HepG2 (cell line): ENCODE data around the gene ORC2. TPM values are rescaled to one million over a fixed set of nuclear protein-coding genes. Genes with fewer than 3 reads are reported as not detected.
A peak's percentile ranks its signal among the peaks of the same experiment; 100 is the strongest.

ENCODE experiments used
- ATAC-seq: fragments of 200-7000 bp; cut with Tn5 transposase; 3 replicates; pipeline ENCODE4 v1.9.1; 2020; ENCODE audit warnings: mild to moderate bottlenecking, moderate library complexity
- BruUV-seq: library from RNA; stranded (reverse); fragments of 400-500 nt; replicated peaks from 2 replicates; lab custom pipeline; 2021; lab: Mats Ljungman, UMichigan
- CTCF ChIA-PET: fragments of 300-600 bp; formaldehyde crosslinking; extraction: SDS; loops from one replicate; lab custom pipeline; 2021; ENCODE audit warnings: low total read pairs, inconsistent platforms, low intra/inter-chr PET ratio; lab: Yijun Ruan, JAX
- POLR2A ChIA-PET: fragments of 350-600 bp; sonication (Branson Sonifier 250); formaldehyde crosslinking; loops from one replicate; lab custom pipeline; 2020; ENCODE audit warnings: antibody characterized with exemption, inconsistent platforms; lab: Yijun Ruan, JAX
- DNase-seq: peaks from one replicate; pipeline ENCODE4 v3.0.0-alpha.2; 2015; ENCODE audit warnings: low spot score
- FAIRE-seq: peaks from 3 replicates; lab custom pipeline; 2011; peaks lifted over from hg19 to GRCh38; lab: Jason Lieb, UNC
- H2AFZ ChIP-seq: one replicate; pipeline ENCODE4 v1.6.1; 2011; ENCODE audit warnings: low read length, inconsistent platforms
- H3K27ac ChIP-seq: fragments of 300-600 bp; 3 replicates; pipeline ENCODE4 v1.8.0; 2011; ENCODE audit warnings: mixed run types, mild to moderate bottlenecking, mixed read lengths, low read length, inconsistent platforms; ENCODE audit not compliant: insufficient read depth; ENCODE audit errors: extremely low read length
- H3K27me3 ChIP-seq, 2 experiments: fragments of 200-600 bp in 1 of 2; 2 replicates in 1 of 2; 3 replicates in 1 of 2; pipeline versions ENCODE4 v1.6.0 to v1.8.0; 2011; ENCODE audit warnings: low read length in 2 of 2, mild to moderate bottlenecking in 2 of 2, moderate library complexity in 2 of 2, inconsistent platforms in 1 of 2; ENCODE audit not compliant: insufficient read depth in 2 of 2, control insufficient read depth in 1 of 2
- H3K36me3 ChIP-seq, 2 experiments: fragments of 200-600 bp in 1 of 2; replicated peaks in 1 of 2; 2 replicates in 1 of 2; 3 replicates in 1 of 2; pipeline versions ENCODE4 v1.5.1 to v1.8.0; 2011; ENCODE audit warnings: low read length in 2 of 2, inconsistent platforms in 1 of 2; ENCODE audit not compliant: insufficient read depth in 2 of 2, control insufficient read depth in 1 of 2
- H3K4me1 ChIP-seq: 2 replicates; pipeline ENCODE4 v1.5.1; 2012; ENCODE audit warnings: low read length, inconsistent platforms; ENCODE audit not compliant: insufficient read depth
- H3K4me2 ChIP-seq: 2 replicates; pipeline ENCODE4 v1.6.0; 2011; ENCODE audit warnings: low read depth, low read length, inconsistent platforms
- H3K4me3 ChIP-seq, 3 experiments: fragments of 200-600 bp in 1 of 3; sonication (generic), shearing (Covaris generic) in 1 of 3; replicated peaks in 1 of 3; 2 replicates each; pipeline ENCODE4 v1.5.1; 2011 to 2016; ENCODE audit warnings: low read length in 3 of 3, inconsistent platforms in 2 of 3, low read depth in 2 of 3, mild to moderate bottlenecking in 2 of 3, control low read depth in 1 of 3, mixed read lengths in 1 of 3; ENCODE audit not compliant: insufficient read depth in 1 of 3
- H3K79me2 ChIP-seq: one replicate; pipeline ENCODE4 v1.6.1; 2011; ENCODE audit warnings: low read length, inconsistent platforms; ENCODE audit not compliant: insufficient read depth
- H3K9ac ChIP-seq: 2 replicates; pipeline ENCODE4 v1.6.0; 2011; ENCODE audit warnings: mild to moderate bottlenecking, low read depth, low read length, inconsistent platforms; ENCODE audit not compliant: insufficient read depth
- H3K9me3 ChIP-seq: 2 replicates; pipeline ENCODE4 v1.5.1; 2012; ENCODE audit warnings: mild to moderate bottlenecking, low read length
- H4K20me1 ChIP-seq: 2 replicates; pipeline ENCODE4 v1.6.0; 2011; ENCODE audit warnings: inconsistent platforms, mild to moderate bottlenecking, low read length, moderate library complexity; ENCODE audit not compliant: insufficient read depth
- HDAC1 ChIP-seq: sonication (generic); formaldehyde crosslinking; IDR thresholded peaks from 2 replicates; pipeline ENCODE4 v1.5.1; 2020; ENCODE audit warnings: mild to moderate bottlenecking, missing genetic modification reagents
- JUNB ChIP-seq: sonication (generic); formaldehyde crosslinking; IDR thresholded peaks from 2 replicates; pipeline ENCODE4 v1.8.0; 2022; ENCODE audit warnings: missing genetic modification reagents, mild to moderate bottlenecking, borderline replicate concordance
- NR2F1 ChIP-seq, 2 experiments: fragments of 450-650 bp in 1 of 2; formaldehyde crosslinking in 1 of 2; IDR thresholded peaks; 2 replicates each; pipeline versions ENCODE4 v1.5.0 to v1.6.1; 2016 to 2020; ENCODE audit warnings: mild to moderate bottlenecking in 1 of 2, missing compliant biosample characterization in 1 of 2, missing genetic modification reagents in 1 of 2, moderate library complexity in 1 of 2
- NR2F6 ChIP-seq, 2 experiments: IDR thresholded peaks; 2 replicates each; pipeline ENCODE4 v1.6.1; 2016; ENCODE audit warnings: antibody characterized with exemption in 1 of 2, mild to moderate bottlenecking in 1 of 2
- PAX8 ChIP-seq: sonication (generic); formaldehyde crosslinking; IDR thresholded peaks from 2 replicates; pipeline ENCODE4 v1.8.0; 2022; ENCODE audit warnings: mild to moderate bottlenecking, missing genetic modification reagents, borderline replicate concordance
- RARA ChIP-seq: IDR thresholded peaks from 2 replicates; pipeline ENCODE4 v1.6.1; 2016; ENCODE audit warnings: missing genetic modification reagents, missing compliant biosample characterization
- RXRB ChIP-seq: IDR thresholded peaks from 2 replicates; pipeline ENCODE4 v1.6.1; 2016; ENCODE audit warnings: borderline replicate concordance, missing genetic modification reagents, missing compliant biosample characterization
- SAP130 ChIP-seq: IDR thresholded peaks from 2 replicates; pipeline ENCODE4 v1.6.1; 2016; ENCODE audit warnings: low read depth
- THYN1 ChIP-seq: sonication (generic); formaldehyde crosslinking; IDR thresholded peaks from 2 replicates; pipeline ENCODE4 v1.8.1; 2023; ENCODE audit warnings: low read depth, mild to moderate bottlenecking, moderate library complexity, missing genetic modification reagents, borderline replicate concordance
- ZBTB7B ChIP-seq: sonication (generic); formaldehyde crosslinking; IDR thresholded peaks from 2 replicates; pipeline ENCODE4 v1.4.0; 2020; ENCODE audit warnings: missing genetic modification reagents
- ZNF326 ChIP-seq: sonication (generic); formaldehyde crosslinking; IDR thresholded peaks from 2 replicates; pipeline ENCODE4 v1.4.0; 2020; ENCODE audit warnings: missing genetic modification reagents, borderline replicate concordance
- ZNF33B ChIP-seq: sonication (generic); formaldehyde crosslinking; IDR thresholded peaks from 2 replicates; pipeline ENCODE4 v1.5.1; 2020; ENCODE audit warnings: mild to moderate bottlenecking, missing genetic modification reagents
- WGBS: methylation state at CpG from one replicate; pipeline ENCODE4 v1.1.6; 2017; ENCODE audit warnings: low lambda C conversion rate; 5-methylcytosine and 5-hydroxymethylcytosine counted together
- in situ Hi-C: cut with HindIII; loops from 2 replicates; pipeline ENCODE4 v1.10.0; 2017; ENCODE audit warnings: low pct_unique_long_range_greater_than_20kb; ENCODE audit not compliant: extremely low pct_ligation_motif_present
- intact Hi-C: fragments of 100-400 bp; cut with micrococcal nuclease; formaldehyde crosslinking; loops from one replicate; pipeline ENCODE4 v1.10.0; 2022; ENCODE audit not compliant: unreplicated experiment
- polyA plus RNA-seq, 8 experiments: library from polyadenylated mRNA; depleted of rRNA in 3 of 8; stranded (reverse) in 7 of 8; unstranded in 1 of 8; fragments of >200 nt; fragmentation: Illumina TruSeq in 4 of 8; extraction: Trizol in 4 of 8; gene quantifications; 2 replicates each; pipeline versions ENCODE4 v1.2.1 to v1.2.3, GENCODE V29; 2011 to 2016; ENCODE audit warnings: low read depth in 4 of 8, missing spikeins in 1 of 8, mixed read lengths in 1 of 8; ENCODE audit not compliant: insufficient read depth in 1 of 8
- total RNA-seq, 5 experiments: library from RNA; depleted of rRNA; stranded (reverse); fragments of >200 nt; fragmentation: Illumina TruSeq; extraction: Trizol; gene quantifications; 2 replicates each; pipeline ENCODE4 v1.2.3, GENCODE V29; 2016; ENCODE audit warnings: low read depth in 1 of 5
- TF ChIP-seq, protein P1 (sequence below): sonication (generic); formaldehyde crosslinking; conservative IDR thresholded peaks from 2 replicates; pipeline ENCODE4 v1.4.0; 2020; ENCODE audit warnings: mild to moderate bottlenecking, missing genetic modification reagents, moderate library complexity
- TF ChIP-seq, protein P2 (sequence below): sonication (generic); formaldehyde crosslinking; IDR thresholded peaks from 2 replicates; pipeline ENCODE4 v1.8.1; 2023; ENCODE audit warnings: missing genetic modification reagents, mild to moderate bottlenecking, borderline replicate concordance
- TF ChIP-seq, protein P3 (sequence below): sonication (generic); formaldehyde crosslinking; conservative IDR thresholded peaks from 2 replicates; pipeline ENCODE4 v1.4.0; 2020; ENCODE audit warnings: missing genetic modification reagents

ORC2 gene
- total and polyA plus RNA-seq, 2 of the 13 experiments (the other 11 are each of a cell fraction or from before 2014, with no cell fraction given): 19.3 to 73.5 TPM

DNA sequence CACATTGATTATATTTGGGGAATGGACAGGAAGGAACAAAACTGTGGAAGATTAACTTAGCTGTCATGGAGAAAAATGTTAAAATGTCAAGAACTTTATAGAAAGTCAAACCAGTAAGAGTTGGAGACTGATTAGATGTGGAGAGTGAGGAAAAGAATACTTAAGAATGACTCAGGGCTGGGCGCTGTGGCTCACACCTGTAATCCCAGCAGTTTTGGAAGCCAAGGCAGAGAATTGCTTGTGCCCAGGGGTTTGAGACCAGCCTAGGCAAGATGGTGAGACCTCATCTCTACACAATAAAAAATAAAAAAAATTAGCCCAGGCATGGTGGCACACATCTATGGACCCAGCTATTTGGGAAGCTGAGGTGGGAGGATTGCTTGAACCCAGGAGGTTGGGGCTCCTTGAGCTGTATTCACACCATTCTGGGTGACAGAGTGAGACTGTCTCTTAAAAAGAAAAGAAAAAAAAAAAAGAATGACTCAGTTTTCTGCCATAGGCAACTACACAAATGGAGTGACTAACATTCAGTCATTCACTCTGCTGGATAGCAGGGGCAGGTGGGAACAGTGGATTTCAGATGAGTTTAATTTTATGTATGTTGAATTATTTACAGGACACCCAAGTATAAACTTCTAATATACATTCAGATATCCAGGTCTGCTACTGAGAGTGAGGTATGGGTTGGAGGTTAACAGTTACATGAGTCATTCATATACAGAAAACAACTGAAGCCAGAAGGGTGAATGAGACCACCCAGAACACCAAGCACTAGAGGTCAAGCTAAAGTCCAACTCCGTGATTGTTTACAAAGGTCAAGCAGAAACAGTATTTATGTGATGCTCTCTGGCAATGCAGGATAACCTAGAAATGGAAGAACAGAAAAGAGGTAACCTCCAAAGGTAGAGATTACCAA, 33.9 kb downstream of the ORC2 start:
- ChIA-PET CTCF (no interaction called here), POLR2A (interaction anchor here (0.6 to 1.3 kb wide), 5 partner anchors 35 to 254 kb away, joined by 3 to 6 read pairs (median 3); partner anchors contain the start of genes CASP10 and NIF3L1)
- Histone ChIP-seq H3K4me3 (no peak overlapping the region), H3K9ac (no peak overlapping the region), H3K4me2 (no peak overlapping the region), H4K20me1 (no peaks in the 10 kb centered on the region; the same call in 1 of the 2 replicates), H3K36me3 (peaks cover 24 to 58% of the 10 kb centered on the region in 2 experiments), H3K9me3 (no peaks in the 10 kb centered on the region), H3K27me3 (no peaks in the 10 kb centered on the region), H3K79me2 (no peaks in the 10 kb centered on the region), H3K27ac (peak overlapping the region; percentile 5), H2AFZ (no peak overlapping the region), H3K4me1 (peaks cover 25% of the 10 kb centered on the region)
- TSS peak; percentile 9 for BruUV-seq
- 72% methylated on average over 2 of the region's 2 CpGs for WGBS
- intact Hi-C loops: no loop called here
- in situ Hi-C loops: no loop called here
- peak; percentile 76 for ATAC-seq
- FAIRE-seq: no peak
- peak; percentile 41 for DNase-seq
- TF ChIP-seq ZNF326 (no peak), SAP130 (CRISPR knock-in tag) (0 out of 2 replicates have a peak, but pooled peaks have one; percentile 15), ZBTB7B (CRISPR knock-in tag) (0 out of 2 replicates have a peak, but pooled peaks have one; percentile 40), JUNB (CRISPR knock-in tag) (no peak), RARA (CRISPR knock-in tag) (peak; percentile 57; the same call in 1 of the 2 replicates), THYN1 (CRISPR knock-in tag) (no peak), RXRB (peak; percentile 49; the same call in 1 of the 2 replicates), ZNF33B (CRISPR knock-in tag) (no peak), PAX8 (CRISPR knock-in tag) (no peak), HDAC1 (CRISPR knock-in tag) (0 out of 2 replicates have a peak, but pooled peaks have one; percentile 27), NR2F6 (IDR thresholded peaks at IDR 0.05) (peak; percentile 71), NR2F6 (CRISPR knock-in tag; IDR thresholded peaks at IDR 0.05) (no peak), NR2F1 (CRISPR knock-in tag; IDR thresholded peaks at IDR 0.05) (peak in 1 of 2 experiments; percentile 18; a peak in 1 of 4 replicates)
- TF ChIP-seq, protein P1, sequence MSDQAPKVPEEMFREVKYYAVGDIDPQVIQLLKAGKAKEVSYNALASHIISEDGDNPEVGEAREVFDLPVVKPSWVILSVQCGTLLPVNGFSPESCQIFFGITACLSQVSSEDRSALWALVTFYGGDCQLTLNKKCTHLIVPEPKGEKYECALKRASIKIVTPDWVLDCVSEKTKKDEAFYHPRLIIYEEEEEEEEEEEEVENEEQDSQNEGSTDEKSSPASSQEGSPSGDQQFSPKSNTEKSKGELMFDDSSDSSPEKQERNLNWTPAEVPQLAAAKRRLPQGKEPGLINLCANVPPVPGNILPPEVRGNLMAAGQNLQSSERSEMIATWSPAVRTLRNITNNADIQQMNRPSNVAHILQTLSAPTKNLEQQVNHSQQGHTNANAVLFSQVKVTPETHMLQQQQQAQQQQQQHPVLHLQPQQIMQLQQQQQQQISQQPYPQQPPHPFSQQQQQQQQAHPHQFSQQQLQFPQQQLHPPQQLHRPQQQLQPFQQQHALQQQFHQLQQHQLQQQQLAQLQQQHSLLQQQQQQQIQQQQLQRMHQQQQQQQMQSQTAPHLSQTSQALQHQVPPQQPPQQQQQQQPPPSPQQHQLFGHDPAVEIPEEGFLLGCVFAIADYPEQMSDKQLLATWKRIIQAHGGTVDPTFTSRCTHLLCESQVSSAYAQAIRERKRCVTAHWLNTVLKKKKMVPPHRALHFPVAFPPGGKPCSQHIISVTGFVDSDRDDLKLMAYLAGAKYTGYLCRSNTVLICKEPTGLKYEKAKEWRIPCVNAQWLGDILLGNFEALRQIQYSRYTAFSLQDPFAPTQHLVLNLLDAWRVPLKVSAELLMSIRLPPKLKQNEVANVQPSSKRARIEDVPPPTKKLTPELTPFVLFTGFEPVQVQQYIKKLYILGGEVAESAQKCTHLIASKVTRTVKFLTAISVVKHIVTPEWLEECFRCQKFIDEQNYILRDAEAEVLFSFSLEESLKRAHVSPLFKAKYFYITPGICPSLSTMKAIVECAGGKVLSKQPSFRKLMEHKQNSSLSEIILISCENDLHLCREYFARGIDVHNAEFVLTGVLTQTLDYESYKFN: peak; percentile 37
- TF ChIP-seq, protein P2, sequence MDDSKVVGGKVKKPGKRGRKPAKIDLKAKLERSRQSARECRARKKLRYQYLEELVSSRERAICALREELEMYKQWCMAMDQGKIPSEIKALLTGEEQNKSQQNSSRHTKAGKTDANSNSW (CRISPR knock-in tag): no peak
- TF ChIP-seq, protein P3, sequence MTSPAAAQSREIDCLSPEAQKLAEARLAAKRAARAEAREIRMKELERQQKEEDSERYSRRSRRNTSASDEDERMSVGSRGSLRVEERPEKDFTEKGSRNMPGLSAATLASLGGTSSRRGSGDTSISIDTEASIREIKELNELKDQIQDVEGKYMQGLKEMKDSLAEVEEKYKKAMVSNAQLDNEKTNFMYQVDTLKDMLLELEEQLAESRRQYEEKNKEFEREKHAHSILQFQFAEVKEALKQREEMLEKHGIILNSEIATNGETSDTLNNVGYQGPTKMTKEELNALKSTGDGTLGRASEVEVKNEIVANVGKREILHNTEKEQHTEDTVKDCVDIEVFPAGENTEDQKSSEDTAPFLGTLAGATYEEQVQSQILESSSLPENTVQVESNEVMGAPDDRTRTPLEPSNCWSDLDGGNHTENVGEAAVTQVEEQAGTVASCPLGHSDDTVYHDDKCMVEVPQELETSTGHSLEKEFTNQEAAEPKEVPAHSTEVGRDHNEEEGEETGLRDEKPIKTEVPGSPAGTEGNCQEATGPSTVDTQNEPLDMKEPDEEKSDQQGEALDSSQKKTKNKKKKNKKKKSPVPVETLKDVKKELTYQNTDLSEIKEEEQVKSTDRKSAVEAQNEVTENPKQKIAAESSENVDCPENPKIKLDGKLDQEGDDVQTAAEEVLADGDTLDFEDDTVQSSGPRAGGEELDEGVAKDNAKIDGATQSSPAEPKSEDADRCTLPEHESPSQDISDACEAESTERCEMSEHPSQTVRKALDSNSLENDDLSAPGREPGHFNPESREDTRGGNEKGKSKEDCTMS (CRISPR knock-in tag): no peak
